Measurements from ENCODE around the gene OAF.
"Not testable (repeated sequence)": the region's sequence is repeated elsewhere in the genome, so short reads cannot be mapped to it uniquely, and the experiment has no call there.

The OAF gene

DNA sequence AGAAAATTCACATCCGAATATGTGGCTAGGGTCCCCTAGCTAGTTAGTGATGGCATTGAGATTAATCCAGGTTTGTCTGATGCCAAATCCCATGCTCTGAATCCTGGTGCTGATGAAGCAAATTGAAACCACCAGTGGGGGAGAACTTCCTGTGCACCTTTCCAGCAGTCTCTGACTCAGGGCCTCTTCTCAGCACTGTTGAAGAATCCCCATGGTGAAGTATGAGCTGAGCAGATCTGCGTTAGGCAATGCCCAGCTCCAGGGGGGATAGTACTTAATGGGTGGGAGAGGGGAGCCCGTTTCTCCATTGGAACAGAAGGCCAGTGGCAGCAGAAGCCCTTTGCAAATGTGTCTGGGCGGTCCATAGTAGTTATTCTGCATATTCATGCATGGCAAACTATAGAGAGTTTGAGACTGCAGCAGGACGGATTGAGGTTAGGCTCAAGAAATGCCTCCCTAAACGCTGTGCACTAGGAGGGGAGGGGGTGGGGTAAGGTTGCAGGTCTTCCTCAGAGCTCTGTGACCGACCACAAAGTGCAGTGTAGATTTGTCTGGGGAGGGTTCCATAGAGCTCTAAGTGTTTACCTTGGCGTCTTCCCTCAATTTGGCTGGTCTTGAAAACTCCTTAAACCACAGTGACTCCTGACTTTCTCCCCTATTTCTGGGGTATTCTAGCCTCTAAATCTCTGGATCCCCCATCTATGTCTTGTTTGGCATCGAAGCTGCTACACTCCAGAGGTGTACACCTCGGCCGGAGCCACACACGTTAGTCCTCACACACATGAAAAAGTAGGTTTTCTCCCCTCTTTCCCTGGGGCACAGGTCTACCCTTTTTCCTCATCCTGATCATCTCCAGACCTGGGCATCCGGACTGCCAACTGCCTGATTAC is 33.9 kb downstream of the OAF start:
- no peak for FAIRE-seq

DNA sequence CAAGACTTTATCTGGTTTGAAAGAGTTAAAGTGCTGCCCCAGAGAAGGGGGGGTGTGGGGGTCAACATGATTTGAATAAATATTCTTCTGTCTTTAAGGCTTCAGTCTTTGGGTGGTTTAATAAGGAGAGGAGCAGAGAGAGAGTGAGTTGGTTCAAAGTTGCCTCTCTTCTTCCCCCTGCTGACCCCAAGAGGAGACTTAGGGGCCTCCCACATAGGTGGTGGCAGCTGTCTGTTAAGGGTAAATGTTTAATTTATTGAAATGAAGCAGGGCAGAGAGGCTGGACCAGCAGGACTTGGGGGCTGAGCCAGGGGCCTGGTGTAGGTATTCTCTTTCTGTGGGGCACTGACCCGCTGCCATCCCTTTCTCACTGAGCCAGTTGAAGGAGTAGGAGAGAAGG is 34.6 kb downstream of the OAF start:
- FAIRE-seq = no peak

DNA sequence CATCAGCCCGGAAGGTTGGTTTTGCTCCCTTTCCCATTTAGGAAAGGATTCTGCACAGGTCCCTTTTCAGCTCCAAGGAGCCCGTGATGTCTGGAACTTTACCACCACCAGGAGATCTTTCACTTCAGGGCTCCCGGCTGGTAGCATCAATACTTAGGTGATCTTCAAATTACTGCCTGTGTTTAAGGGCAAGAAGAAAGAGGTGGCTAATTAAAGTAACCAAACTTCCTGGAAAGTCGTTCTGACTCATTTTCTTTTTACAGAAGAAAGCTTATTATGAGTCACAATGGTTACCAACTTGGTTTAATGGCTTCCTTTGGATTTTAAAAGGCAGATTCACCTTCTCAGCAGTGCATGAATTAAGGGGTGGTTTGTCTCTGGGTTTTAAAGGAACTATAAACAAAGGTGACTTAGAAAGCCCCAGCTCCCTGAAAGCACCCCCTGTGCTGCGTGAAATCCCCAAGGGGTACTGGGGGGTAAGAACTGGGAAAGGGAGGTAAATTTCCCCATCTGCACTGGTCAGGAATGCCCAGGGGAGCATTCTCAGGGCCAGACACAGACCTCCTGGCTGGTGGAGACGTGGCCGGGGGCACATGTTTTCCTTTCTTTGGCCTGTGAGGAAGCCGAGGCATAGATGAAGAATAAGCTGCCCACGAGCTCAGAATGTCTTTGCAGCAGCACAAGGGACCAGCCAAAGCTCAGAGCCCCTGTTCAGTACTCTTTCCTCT is 37.9 kb downstream of the OAF start:
- FAIRE-seq = no peak

DNA sequence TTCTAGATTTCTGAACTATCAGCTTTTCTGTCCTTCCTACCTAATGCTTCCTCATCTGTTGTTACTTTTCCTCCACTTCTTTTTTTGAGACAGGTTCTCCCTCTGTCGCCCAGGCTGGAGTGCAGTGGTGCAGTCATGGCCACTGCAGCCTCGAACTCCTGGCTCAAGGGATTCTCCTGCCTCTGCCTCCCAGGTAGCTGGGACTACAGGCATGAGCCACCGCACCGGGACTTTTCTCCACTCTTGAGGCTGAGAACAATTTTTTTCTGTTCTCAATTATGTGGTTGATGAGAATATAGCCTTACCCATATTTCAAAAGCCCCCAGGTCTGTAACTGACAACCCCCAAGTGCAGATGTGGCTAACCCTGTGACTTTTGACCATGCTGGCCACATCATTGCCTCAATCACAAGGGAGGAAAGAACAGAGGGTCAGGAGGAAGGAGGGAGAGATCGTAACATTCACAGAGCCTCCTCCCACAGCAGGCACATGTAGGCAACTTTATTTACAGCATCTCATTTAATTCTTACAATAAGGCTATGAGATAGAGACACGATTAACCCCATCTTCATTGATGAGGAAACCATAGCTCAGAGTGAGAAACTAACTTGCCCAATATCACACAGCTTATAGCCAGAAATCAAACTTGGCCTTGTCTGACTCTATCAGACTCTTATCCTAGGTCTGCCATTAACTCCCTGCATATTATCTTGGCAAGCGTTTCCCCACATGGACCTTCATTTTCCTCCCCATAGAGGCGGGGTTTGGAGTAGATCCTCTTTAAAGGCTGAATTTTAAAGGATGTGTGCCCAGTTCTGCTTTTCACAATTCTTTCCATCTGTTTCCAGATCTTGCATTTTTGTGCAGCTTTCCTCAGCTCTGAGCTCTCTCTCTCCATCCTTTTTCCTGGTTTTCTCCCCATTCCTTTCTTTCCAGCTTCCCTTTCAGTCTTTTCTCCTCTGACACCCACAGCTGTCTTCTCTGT is 38.7 kb downstream of the OAF start:
- FAIRE-seq = no peak

DNA sequence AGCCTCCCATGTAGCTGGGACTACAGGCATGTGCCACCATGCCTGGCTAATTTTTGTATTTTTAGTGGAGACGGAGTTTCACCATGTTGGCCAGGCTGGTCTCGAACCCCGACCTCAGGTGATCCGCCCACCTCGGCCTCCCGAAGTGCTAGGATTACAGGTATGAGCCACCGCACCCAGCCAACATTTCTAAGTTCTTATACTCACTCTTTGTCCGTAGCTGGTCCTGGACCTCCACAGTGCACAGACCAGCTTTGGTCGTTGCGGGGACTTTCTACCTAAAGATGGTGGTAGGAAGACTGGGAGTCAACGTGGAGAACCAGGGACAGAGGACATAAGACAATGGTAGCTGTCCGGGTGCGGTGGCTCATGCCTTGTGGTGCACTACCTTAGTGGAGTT is 42.5 kb downstream of the OAF start:
- not testable (repeated sequence) for FAIRE-seq

DNA sequence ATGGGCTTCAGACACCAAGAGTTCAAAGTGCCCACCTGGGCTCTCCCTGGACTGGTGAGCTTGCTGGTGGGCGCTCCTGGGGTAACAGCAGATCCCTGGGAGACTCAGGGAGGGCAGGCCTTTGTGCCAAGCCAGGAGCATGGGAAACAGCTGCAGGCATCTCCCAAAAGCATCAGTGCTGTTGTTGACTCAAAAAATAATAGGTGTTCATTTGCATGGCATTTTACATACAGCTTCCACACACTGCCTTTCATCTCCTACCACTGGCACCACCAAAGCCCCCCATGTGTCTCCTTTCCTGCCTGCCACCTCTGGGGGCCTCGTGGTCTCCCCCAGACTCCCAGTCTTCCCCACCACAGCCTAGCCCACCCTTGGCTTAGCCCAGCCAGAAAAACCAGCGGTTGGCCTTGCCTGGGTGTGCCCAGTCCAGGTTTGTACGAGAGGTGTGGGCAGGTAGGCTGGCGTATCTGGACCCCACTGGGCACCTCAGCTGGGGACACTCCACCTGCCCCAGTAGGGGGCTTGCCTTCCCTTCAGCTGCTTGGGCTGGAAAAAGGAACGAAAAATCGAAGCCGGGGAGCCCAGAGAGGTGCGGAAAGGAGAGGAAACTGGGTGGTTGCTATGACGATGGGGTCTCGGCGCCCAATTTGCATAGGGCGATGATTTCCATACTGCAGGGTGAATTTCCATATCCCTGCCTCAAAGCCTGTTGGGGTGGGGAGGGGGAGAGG is 44.1 kb downstream of the OAF start:
- FAIRE-seq = no peak

DNA sequence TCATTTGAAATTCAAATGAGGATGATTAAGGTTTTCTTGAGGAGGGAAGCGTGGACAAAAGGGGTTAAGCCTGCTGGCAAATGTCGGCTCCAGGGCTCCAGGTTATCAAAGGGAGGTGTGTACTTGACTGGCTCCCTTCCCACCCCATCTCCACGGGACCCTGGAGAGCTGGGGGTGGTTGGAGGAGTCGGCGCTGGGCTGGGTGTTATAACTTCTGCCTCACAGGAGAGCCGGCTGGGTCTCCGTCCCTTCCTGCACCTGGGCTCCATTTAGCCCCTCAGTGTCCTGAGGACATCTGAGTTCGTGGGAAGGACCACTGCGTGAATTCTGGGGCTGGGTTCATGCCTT is 44.7 kb downstream of the OAF start:
- FAIRE-seq = no peak

DNA sequence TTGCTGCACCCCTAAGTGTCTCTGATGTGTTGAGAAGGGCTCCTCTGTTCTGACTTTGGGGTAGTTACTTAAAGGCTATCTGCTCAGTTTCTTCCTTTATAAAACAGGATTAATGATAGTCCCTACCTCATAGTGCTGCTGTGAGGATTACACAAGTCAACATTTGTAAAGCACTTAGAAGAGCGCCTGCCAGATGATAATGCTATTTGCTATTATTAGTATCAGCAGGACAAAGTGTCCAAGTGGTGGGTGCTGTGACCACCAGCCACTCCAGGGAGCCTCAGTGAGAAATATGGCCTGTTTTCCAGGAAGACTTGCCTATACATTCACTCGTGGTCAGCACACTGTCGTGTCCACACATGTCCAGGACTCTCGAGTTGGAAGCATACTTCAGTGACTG is 45.3 kb downstream of the OAF start:
- FAIRE-seq = no peak

DNA sequence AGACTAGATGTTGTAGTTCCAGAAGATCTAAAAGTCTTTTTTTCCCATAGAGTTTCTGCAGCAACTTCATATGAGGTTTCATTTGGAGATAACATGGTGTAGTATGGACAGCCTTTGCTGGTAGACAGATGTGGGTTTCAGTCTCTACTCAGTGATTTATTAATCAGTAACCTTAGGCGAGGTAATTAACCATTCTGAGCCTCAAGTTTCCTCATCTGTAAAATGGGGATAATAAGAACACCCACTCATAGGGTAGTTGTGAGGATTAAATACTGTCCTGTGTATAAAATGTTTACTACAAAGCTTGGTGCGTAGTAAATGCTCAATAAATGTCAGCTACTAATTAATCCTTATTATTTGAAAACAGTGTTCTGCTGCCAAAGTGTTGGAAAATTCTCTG is 45.9 kb downstream of the OAF start:
- FAIRE-seq = no peak

DNA sequence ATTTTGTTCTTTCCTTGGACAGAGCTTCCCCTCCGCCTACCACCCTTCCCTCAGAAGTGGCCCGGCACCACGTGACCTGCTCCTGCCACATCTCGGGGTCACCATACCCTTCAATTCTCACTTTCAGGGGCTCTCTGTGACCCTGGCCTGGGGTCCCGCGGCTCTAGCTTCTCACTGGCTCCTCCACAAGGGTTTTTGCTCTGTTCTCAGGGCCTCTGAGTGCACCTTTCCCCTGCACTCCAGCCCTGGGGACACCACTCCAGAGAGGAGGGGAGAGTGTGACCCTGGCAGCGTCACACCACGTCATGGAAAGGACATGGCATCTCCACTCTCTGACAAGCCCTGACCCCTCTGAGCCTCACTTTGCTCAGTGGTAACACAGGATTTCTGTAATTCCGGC is 46.5 kb downstream of the OAF start:
- FAIRE-seq = no peak

DNA sequence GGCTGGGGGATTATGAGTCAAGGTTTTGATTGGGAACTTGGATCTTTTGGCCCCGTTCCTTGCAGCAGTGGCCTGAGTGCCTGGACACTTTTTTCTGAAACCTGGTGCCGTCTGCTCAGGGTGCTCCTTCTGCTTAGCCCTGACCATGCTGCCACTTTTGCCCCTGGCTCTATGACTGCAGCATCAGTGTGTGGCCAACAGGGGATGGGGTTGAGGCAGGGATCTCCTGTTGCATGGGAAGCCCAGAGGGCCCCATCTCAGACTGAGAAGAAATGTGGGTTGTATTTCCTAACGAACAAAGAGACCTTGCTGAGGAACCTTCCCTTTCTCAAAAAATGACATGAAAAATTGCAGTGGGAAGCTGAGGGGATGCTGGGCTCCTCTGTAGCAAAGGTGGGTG is 47.8 kb downstream of the OAF start:
- no peak for FAIRE-seq

DNA sequence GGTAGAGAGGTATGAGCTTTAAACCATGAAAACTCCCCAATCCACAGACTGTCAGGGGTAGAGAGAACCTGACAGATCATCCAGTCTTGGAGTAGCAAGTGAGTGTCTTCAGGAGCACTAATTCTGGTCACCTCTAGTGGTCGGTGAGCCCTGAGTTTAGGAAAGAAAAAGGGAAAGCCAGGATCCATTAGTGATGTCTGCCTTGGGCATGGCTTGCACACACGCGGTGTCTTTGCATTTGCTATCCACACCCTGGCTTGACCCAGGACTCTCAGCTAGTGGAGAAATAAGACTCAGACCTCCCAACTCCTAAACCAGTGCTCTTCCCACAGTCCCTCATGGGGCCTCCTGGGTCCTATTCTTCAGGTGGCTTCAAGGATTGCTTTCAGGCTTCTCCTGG is 48.4 kb downstream of the OAF start:
- no peak for FAIRE-seq

DNA sequence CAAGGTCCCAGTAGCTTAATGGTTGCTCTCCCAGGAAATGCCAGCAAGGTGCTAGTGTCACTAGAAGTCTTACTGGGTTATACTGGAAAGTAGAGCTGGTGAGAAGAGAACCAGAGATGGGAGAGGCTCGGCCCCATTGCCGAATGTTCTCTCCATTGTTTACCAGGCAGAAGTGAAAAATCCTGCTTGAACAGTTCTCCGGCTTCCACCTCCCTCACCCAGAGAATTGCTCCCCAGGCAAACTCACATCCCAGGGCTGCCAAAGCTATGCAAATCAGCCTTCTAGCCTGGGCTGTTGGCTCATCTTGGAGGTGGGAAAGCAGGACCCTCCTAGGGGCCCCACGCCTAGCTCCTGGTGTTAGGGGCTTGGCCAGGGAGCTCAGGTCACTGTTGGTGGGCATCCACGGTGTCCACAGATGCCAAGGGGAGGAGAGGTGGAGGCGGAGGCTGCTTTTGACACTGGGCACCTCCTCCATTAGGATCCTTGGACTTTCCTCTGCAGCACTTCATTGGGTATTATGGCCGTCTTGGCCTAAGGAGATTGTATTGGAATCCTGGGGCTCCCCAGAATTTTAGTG is 49.2 kb downstream of the OAF start:
- no peak for FAIRE-seq

DNA sequence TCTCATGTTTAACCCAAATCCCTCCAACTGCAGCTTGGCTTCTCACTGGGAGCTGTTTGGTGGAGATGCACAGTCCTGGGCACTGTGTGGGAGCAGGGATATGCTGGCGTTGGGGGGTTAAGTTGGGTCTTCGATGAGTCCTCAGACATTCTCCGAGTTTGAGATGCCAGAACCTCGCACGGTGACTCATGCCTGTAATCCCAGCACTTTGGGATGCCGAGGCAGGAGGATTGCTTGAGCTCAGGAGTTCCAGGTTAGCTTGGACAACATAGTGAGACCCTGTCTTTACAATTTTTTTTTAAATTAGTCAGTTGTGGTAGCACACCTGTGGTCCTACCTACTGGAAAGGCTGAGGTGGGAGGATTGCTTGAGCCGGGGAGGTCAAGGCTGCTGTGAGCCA is 49.8 kb downstream of the OAF start:
- no peak for FAIRE-seq

DNA sequence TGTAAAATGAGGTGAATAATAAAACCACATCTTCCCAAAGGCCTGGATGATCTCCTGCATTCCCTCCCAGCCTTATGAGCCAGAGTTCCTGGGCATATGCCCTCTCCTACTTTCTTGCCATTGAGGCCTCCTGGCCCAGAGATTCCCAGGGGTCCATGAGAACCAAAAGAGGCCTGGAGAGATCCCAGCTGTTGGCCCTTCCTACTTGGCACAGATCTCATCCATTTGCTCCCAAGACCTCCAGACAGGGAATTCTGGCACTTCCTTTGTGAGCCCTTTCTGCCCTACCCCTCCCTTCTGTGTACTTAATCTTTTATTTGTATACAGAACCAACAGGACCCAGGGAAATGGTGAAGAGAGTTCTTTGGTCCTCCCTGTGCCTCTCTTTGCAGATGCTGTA is 50.5 kb downstream of the OAF start:
- FAIRE-seq = no peak

DNA sequence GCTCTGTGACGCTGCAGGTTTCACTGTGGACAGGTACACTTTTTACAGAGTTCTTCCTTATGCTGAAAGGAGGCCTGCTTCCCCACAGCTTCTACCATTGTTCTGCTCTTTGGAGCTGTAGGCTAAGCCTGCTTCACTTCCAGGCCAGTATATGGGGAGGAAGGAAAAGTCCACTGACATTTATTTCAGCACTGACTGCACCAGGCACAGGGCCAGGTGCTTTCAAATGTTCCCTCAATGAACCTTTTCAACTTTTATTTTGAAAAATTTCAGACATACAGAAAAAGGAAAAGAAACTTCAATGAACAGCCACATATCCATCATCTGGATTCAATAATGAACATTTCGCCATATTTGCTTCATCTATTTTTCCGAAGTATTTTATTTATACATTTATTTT is 51.1 kb downstream of the OAF start:
- no peak for FAIRE-seq

DNA sequence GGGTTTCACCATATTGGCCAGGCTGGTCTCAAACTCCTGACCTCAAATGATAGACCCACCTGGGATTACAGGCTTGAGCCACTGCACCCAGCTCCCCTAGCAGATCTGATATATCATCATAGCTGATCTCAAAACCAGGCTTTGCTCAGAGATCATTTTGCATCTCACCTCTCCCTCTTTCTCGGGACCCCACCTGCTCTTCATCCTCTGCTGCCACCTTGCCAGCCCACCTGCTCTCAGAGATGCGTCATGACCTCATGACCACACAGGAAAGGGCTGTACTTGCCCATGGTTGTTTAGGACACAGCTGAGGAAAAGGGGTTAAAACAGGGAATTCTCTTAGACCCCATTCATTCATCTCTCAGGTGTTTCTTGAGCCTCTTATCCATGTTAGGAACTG is 56.5 kb downstream of the OAF start:
- FAIRE-seq = no peak

DNA sequence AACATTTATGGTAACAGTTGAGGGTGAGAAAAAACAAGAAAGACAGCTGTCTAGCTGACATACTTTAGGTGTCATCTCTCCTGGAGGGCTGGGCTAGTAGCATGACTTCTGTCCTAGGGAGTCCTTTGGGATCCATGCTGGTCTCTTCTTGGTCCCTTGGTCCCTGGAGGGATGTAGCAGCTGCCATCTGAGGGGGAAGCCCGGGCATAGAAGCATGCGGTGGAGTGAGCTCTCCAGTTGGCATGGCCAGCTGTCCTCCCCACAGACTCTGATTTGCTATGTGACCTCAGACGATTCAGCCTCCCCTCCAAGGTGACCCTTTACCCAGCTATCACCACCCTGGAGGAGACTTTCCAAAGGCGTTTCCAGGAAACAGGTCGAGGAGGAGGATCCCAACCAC is 57.9 kb downstream of the OAF start:
- FAIRE-seq = no peak

DNA sequence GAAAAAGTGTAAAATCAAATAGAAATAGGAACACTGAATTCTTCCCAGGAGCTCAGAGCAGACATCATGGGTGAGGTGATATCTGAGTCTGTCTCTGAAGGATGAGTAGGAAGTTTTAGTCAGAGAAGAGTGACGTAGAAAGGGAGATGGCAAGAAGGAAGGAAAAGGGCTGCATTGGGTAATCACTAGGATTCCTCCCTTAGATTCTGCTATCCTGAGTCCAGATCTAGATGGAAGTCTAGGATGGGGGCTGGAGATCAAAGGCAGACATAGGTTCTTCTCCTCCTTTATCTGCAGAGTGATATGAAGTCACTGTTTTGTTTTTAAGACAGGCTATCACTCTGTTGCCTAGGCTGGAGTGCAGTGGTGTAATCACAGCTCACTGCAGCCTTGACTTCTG is 59.6 kb downstream of the OAF start:
- no peak for FAIRE-seq

DNA sequence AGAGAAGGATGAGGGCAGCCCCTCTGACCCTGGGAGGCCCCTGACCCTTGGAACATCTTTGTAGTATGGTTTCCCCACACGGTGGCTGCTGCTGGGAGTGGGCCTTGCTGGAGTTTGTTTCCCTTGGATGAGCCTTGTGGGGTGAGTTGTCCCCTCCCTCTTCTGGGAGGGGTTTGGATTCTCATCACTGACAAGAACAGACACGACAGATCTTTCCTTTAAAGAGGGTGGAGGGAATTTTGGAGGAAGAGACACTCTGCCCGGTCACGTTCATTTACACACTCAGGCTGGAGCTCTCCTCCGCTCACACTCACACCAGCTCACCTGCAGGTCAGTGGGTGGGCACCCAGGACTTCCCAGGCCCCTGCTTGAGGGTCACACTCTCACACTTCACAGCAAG is 60.8 kb downstream of the OAF start:
- no peak for FAIRE-seq

DNA sequence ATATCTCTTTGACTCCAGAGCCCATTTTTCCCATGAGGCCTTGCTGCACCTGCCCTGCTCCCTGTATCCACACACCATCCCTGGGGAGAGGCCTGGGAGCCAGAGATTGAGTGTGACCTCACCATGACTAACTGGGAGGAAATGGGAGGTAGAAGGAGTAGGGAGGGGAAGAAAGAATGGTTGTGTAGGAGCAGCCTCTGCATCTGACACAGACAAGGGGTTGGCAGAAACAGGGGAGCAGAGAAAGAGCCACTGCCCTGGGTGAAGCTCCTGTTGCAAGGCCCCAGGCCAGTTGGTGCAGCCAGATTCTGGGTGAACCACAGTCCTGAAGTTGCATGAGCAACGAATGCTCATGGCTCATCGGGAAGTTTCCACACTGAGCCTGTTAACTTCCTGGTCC is 61.5 kb downstream of the OAF start:
- no peak for FAIRE-seq

DNA sequence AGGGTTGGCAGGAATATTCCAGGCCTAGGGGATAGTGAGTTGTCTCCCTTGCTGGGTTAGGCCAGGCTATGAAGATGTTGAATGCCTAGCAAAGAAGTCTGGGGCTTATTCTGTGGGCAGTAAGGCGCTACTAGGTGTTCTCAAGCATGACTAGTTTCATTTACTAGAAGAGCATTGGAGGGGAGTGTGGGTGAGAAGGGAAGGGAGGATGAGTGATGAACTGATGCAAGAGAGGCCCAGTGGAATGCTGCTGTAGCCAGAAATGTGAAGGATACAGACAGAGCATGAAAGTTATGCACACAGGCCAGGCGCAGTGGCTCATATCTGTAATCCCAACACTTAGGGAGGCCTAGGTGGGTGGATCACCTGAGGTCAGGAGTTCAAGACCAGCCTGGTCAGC is 62.6 kb downstream of the OAF start:
- FAIRE-seq = no peak
